Erythroblast (primary cell): Measurements from ENCODE around the gene CDC42BPA.

Experiments
- GATA1 ChIP-seq: IDR thresholded peaks from 2 replicates; pipeline ENCODE4 v1.6.1; 2011; ENCODE audit warnings: low read depth, mild to moderate bottlenecking, control low read depth, low read length, moderate library complexity
- POLR2A ChIP-seq: IDR thresholded peaks from 2 replicates; pipeline ENCODE4 v1.6.1; 2011; ENCODE audit warnings: mild to moderate bottlenecking, low read length

GRCh38 chr1:227219715-227220292 is 98.5 kb downstream of the CDC42BPA start:
- TF ChIP-seq POLR2A: no peak
- no peak for TF ChIP-seq GATA1
